ENCODE measurements around the gene STOML1. TPM values are rescaled to one million over a fixed set of nuclear protein-coding genes. Genes with fewer than 3 reads are reported as not detected.

Gene STOML1
- total RNA-seq, 1 experiment from 2014 or later: 5.0 TPM

- TF ChIP-seq CTCF (IDR thresholded peaks at IDR 0.05 in 2 of 3, conservative IDR thresholded peaks at IDR 0.05 in 1 of 3; ENCODE audit: borderline replicate concordance in 1 of 3, insufficient read depth in 1 of 3, low read depth in 2 of 3, low read length in 2 of 3) (no peak), EZH2 (IDR thresholded peaks at IDR 0.05) (no peak), ZFX (IDR thresholded peaks at IDR 0.05) (no peak)
Observed at GRCh38 chr15:73987681-73988444, 4.2 kb downstream of the STOML1 start (continued).

- TF ChIP-seq YY1 (IDR thresholded peaks at IDR 0.05; ENCODE audit: extremely low read depth, insufficient replicate concordance, low read depth, low read length) (no peak), EGR1 (IDR thresholded peaks at IDR 0.05; ENCODE audit: low read depth) (no peak), ELF1 (IDR thresholded peaks at IDR 0.05; ENCODE audit: borderline replicate concordance, low read depth) (no peak), CTCF (IDR thresholded peaks at IDR 0.05 in 2 of 3, conservative IDR thresholded peaks at IDR 0.05 in 1 of 3; ENCODE audit: borderline replicate concordance in 1 of 3, insufficient read depth in 1 of 3, low read depth in 2 of 3, low read length in 2 of 3) (no peak)
- no peaks in the 10 kb centered on the region for H3K9me3 ChIP-seq (ENCODE audit: control insufficient read depth in 1 of 2, insufficient read depth in 1 of 2, low read depth in 1 of 2, low read length in 2 of 2)
- no peaks in the 10 kb centered on the region for H3K79me2 ChIP-seq (ENCODE audit: insufficient read depth, low read length)
- no peaks in the 10 kb centered on the region for H3K36me3 ChIP-seq (ENCODE audit: control insufficient read depth in 1 of 2, insufficient read depth in 2 of 2, low read length in 2 of 2)
- no peak for DNase-seq (ENCODE audit: low read depth, low spot score)
- no peaks in the 10 kb centered on the region for H3K27me3 ChIP-seq (ENCODE audit: insufficient read depth, low read length)
- intact Hi-C loops (cut with micrococcal nuclease): no loop called here
- RAD21 ChIA-PET (ENCODE audit: low non-redundant PET in 1 of 2, low total read pairs in 2 of 2, uncharacterized antibody in 2 of 2, unreplicated experiment in 2 of 2): no interaction called here
- no peak overlapping the region for H2AFZ ChIP-seq (ENCODE audit: low read depth, low read length, poor library complexity, severe bottlenecking)
- CTCF ChIA-PET: interaction anchor here (3.2 kb wide), 1 partner anchor 14 kb away, joined by 14 read pairs; no protein-coding TSS in a partner anchor
- no peak overlapping the region for H3K9ac ChIP-seq (ENCODE audit: low read length)
- peaks cover 32 to 63% of the 10 kb centered on the region in 2 experiments for H3K4me1 ChIP-seq (ENCODE audit: control insufficient read depth in 1 of 2, insufficient read depth in 2 of 2, low read length in 2 of 2)
- H4K20me1 ChIP-seq (ENCODE audit: insufficient read depth): no peaks in the 10 kb centered on the region
- POLR2A ChIA-PET: no interaction called here
- no TSS peak for BruUV-seq (replicated peaks)
- H3K4me2 ChIP-seq (ENCODE audit: low read length): no peak overlapping the region
- H3K27ac ChIP-seq (ENCODE audit: low read depth, low read length): no peak overlapping the region
- H3K4me3 ChIP-seq (replicated peaks in 1 of 2; ENCODE audit: low read depth in 1 of 2, low read length in 2 of 2): no peak overlapping the region
- no peaks in the 10 kb centered on the region for H3K9me2 ChIP-seq (ENCODE audit: insufficient read depth)
- ATAC-seq: no peak
Observed at GRCh38 chr15:73987250-73987649, 4.8 kb downstream of the STOML1 start.

All from HCT116 (cell line).